Loucy (cell line): ENCODE results near the gene LGALS9B.
"Not testable (repeated sequence)": the region's sequence is repeated elsewhere in the genome, so short reads cannot be mapped to it uniquely, and the experiment has no call there.

Experiments
- EZH2phosphoT487 ChIP-seq: fragments of 200-600 bp; IDR thresholded peaks from 2 replicates; pipeline ENCODE4 v1.6.1; 2018; ENCODE audit warnings: antibody characterized with exemption, mild to moderate bottlenecking, moderate library complexity, borderline replicate concordance
- TF ChIP-seq, protein P1 (sequence below): fragments of 200-600 bp; sonication (generic); conservative IDR thresholded peaks from 2 replicates; pipeline ENCODE4 v1.5.1; 2014; ENCODE audit warnings: mild to moderate bottlenecking, antibody characterized with exemption, low read length

DNA sequence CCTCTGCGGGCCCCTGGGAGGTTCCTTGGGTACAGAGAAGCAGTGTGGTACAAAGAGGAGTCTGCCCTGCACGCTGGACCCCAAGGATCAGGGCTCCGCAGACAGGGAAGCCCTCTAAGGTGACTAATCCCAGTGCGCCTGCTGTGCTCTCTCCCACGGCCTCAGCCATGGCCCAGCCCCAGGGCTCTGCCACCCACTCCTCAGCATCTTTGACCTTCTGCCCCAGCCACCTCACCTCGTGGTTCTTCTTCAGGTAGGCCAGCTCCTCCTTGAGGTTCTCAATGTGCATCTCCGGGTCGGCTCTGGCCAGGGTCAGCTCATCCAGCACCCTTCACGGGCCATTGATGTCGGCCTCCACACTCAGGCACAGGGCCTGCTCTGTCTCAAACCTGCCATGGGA lies 47.8 kb upstream of the LGALS9B start:
- TF ChIP-seq, protein P1, sequence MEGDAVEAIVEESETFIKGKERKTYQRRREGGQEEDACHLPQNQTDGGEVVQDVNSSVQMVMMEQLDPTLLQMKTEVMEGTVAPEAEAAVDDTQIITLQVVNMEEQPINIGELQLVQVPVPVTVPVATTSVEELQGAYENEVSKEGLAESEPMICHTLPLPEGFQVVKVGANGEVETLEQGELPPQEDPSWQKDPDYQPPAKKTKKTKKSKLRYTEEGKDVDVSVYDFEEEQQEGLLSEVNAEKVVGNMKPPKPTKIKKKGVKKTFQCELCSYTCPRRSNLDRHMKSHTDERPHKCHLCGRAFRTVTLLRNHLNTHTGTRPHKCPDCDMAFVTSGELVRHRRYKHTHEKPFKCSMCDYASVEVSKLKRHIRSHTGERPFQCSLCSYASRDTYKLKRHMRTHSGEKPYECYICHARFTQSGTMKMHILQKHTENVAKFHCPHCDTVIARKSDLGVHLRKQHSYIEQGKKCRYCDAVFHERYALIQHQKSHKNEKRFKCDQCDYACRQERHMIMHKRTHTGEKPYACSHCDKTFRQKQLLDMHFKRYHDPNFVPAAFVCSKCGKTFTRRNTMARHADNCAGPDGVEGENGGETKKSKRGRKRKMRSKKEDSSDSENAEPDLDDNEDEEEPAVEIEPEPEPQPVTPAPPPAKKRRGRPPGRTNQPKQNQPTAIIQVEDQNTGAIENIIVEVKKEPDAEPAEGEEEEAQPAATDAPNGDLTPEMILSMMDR = not testable (repeated sequence)
- TF ChIP-seq EZH2phosphoT487 = not testable (repeated sequence)
